Esophagus muscularis mucosa (tissue), 4 donors: ENCODE results near the gene USP19. TPM values are rescaled to one million over a fixed set of nuclear protein-coding genes. Genes with fewer than 3 reads are reported as not detected.
A peak's percentile ranks its signal among the peaks of the same experiment; 100 is the strongest.

Experiments used
- DNase-seq: peaks from one replicate; pipeline ENCODE4 v3.0.0-alpha.2; 2017; ENCODE audit errors: extremely low spot score
- H3K27ac ChIP-seq, 4 donors: fragments of 200-600 bp; sonication (generic); replicated peaks in 1 of 4; 1 replicate in 3 of 4; 2 replicates in 1 of 4; pipeline ENCODE4 v1.5.1; 2016 to 2019; ENCODE audit warnings: mild to moderate bottlenecking in 1 of 4
- H3K27me3 ChIP-seq, 4 donors: fragments of 200-600 bp; sonication (generic); one replicate each; pipeline versions ENCODE4 v1.5.1 to v1.6.0; 2016 to 2019
- H3K36me3 ChIP-seq, 4 donors: fragments of 200-600 bp; sonication (generic); one replicate each; pipeline ENCODE4 v1.5.1; 2016 to 2019
- H3K4me1 ChIP-seq, 4 donors: fragments of 200-600 bp; sonication (generic); one replicate each; pipeline ENCODE4 v1.5.1; 2016 to 2019
- H3K4me3 ChIP-seq, 4 donors: fragments of 200-600 bp; sonication (generic); 1 replicate in 2 of 4; 2 replicates in 2 of 4; pipeline ENCODE4 v1.5.1; 2016 to 2019; ENCODE audit warnings: mild to moderate bottlenecking in 4 of 4, moderate library complexity in 1 of 4
- H3K9me3 ChIP-seq, 4 donors: fragments of 200-600 bp; sonication (generic); 1 replicate in 3 of 4; 2 replicates in 1 of 4; pipeline ENCODE4 v1.5.1; 2016 to 2019
- CTCF ChIP-seq, 3 experiments: fragments of 200-600 bp in 2 of 3; fragments of 450-650 bp in 1 of 3; sonication (generic) in 2 of 3; IDR thresholded peaks; one replicate each; pipeline ENCODE4 v1.5.1; 2017 to 2019; ENCODE audit warnings: antibody characterized with exemption in 3 of 3, mild to moderate bottlenecking in 2 of 3, moderate library complexity in 1 of 3
- EP300 ChIP-seq: sonication (generic); formaldehyde crosslinking; IDR thresholded peaks from one replicate; pipeline ENCODE4 v1.6.1; 2017; ENCODE audit warnings: antibody characterized with exemption
- POLR2A ChIP-seq: fragments of 450-650 bp; IDR thresholded peaks from one replicate; pipeline ENCODE4 v1.6.1; 2017; ENCODE audit warnings: antibody characterized with exemption, moderate library complexity, mild to moderate bottlenecking, low read depth
- POLR2AphosphoS5 ChIP-seq, 2 donors: sonication (generic); formaldehyde crosslinking; IDR thresholded peaks; one replicate each; pipeline ENCODE4 v1.6.1; 2017; ENCODE audit warnings: antibody characterized with exemption in 2 of 2
- WGBS: methylation state at CpG from one replicate; pipeline ENCODE4 v1.1.5; 2018; 5-methylcytosine and 5-hydroxymethylcytosine counted together
- intact Hi-C: fragments of 100-400 bp; cut with DNase I; formaldehyde crosslinking; loops from one replicate; pipeline ENCODE4 v1.15.1; 2023
- total RNA-seq, 4 donors: library from RNA; depleted of rRNA; stranded (reverse); fragments of >200 nt; gene quantifications; one replicate each; pipeline versions ENCODE4 v1.1.0 to v1.2.1, GENCODE V29; 2016

Gene USP19
- total RNA-seq, 4 donors from 2014 or later: 57.5 to 64.4 (median 59.9) TPM

- Histone ChIP-seq H3K9me3 (no peaks in the 10 kb centered on the region), H3K27ac (peak overlapping the region in 2 of 4 donors; percentile 90 to 91), H3K36me3 (peaks cover 25 to 58% (median 54%) of the 10 kb centered on the region in 4 donors), H3K27me3 (no peaks in the 10 kb centered on the region), H3K4me3 (peak overlapping the region in 3 of 4 donors; percentile 85 to 86 (median 85)), H3K4me1 (peaks cover 31 to 50% (median 45%) of the 10 kb centered on the region in 4 donors)
- 67% methylated on average over 12 of the region's 12 CpGs for WGBS
- DNase-seq: no peak
- TF ChIP-seq POLR2A (no peak), CTCF (IDR thresholded peaks at IDR 0.05) (no peak), POLR2AphosphoS5 (IDR thresholded peaks at IDR 0.05) (no peak), EP300 (no peak)
- intact Hi-C loops: loop anchor here (5.0 kb wide), 1 partner anchor 34 kb away; no protein-coding TSS in a partner anchor
Observed at GRCh38 chr3:49131040-49131439, 10.4 kb upstream of the USP19 start.

- no peak for DNase-seq
- TF ChIP-seq CTCF (IDR thresholded peaks at IDR 0.05) (no peak), EP300 (no peak), POLR2AphosphoS5 (IDR thresholded peaks at IDR 0.05) (no peak), POLR2A (no peak)
- no peaks in the 10 kb centered on the region for H3K27me3 ChIP-seq
- no peaks in the 10 kb centered on the region for H3K9me3 ChIP-seq
- intact Hi-C loops: no loop called here
- WGBS: 61% methylated on average over 8 of the region's 14 CpGs
- H3K4me3 ChIP-seq: no peak overlapping the region
- peaks cover 72 to 93% (median 90%) of the 10 kb centered on the region in 4 donors for H3K36me3 ChIP-seq
- H3K4me1 ChIP-seq: peaks cover 5 to 34% (median 21%) of the 10 kb centered on the region in 4 donors
- no peak overlapping the region for H3K27ac ChIP-seq
Observed at GRCh38 chr3:49124991-49125670, 4.5 kb upstream of the USP19 start.

GRCh38 chr3:49124203-49124602 lies 3.6 kb upstream of the USP19 start:
- TF ChIP-seq EP300 (no peak), POLR2AphosphoS5 (IDR thresholded peaks at IDR 0.05) (no peak), POLR2A (no peak), CTCF (IDR thresholded peaks at IDR 0.05) (no peak)
- DNase-seq: no peak
- Histone ChIP-seq H3K4me1 (peaks cover 8 to 34% (median 22%) of the 10 kb centered on the region in 4 donors), H3K27ac (no peak overlapping the region), H3K4me3 (no peak overlapping the region), H3K36me3 (peaks cover 64 to 84% (median 81%) of the 10 kb centered on the region in 4 donors), H3K9me3 (no peaks in the 10 kb centered on the region), H3K27me3 (no peaks in the 10 kb centered on the region)
- 100% methylated on average over 1 of the region's 7 CpGs for WGBS
- intact Hi-C loops: no loop called here

- intact Hi-C loops: no loop called here
- DNase-seq: no peak
- Histone ChIP-seq H3K9me3 (no peaks in the 10 kb centered on the region), H3K4me1 (peaks cover 13 to 34% (median 25%) of the 10 kb centered on the region in 4 donors), H3K4me3 (no peak overlapping the region), H3K36me3 (peaks cover 64 to 84% (median 81%) of the 10 kb centered on the region in 4 donors), H3K27me3 (no peaks in the 10 kb centered on the region), H3K27ac (no peak overlapping the region)
- WGBS: 97% methylated on average over 11 of the region's 17 CpGs
- TF ChIP-seq EP300 (no peak), POLR2AphosphoS5 (IDR thresholded peaks at IDR 0.05) (no peak), POLR2A (no peak), CTCF (IDR thresholded peaks at IDR 0.05) (no peak)
Observed at GRCh38 chr3:49123687-49124086, 3.1 kb upstream of the USP19 start.
